Measurements from ENCODE around the gene CCL18. TPM values are rescaled to one million over a fixed set of nuclear protein-coding genes. Genes with fewer than 3 reads are reported as not detected.
"Not testable (repeated sequence)": the region's sequence is repeated elsewhere in the genome, so short reads cannot be mapped to it uniquely, and the experiment has no call there.

The CCL18 gene
- polyA plus RNA-seq, 1 of the 3 experiments (the other 2 are of a cell fraction), result not detected

DNA sequence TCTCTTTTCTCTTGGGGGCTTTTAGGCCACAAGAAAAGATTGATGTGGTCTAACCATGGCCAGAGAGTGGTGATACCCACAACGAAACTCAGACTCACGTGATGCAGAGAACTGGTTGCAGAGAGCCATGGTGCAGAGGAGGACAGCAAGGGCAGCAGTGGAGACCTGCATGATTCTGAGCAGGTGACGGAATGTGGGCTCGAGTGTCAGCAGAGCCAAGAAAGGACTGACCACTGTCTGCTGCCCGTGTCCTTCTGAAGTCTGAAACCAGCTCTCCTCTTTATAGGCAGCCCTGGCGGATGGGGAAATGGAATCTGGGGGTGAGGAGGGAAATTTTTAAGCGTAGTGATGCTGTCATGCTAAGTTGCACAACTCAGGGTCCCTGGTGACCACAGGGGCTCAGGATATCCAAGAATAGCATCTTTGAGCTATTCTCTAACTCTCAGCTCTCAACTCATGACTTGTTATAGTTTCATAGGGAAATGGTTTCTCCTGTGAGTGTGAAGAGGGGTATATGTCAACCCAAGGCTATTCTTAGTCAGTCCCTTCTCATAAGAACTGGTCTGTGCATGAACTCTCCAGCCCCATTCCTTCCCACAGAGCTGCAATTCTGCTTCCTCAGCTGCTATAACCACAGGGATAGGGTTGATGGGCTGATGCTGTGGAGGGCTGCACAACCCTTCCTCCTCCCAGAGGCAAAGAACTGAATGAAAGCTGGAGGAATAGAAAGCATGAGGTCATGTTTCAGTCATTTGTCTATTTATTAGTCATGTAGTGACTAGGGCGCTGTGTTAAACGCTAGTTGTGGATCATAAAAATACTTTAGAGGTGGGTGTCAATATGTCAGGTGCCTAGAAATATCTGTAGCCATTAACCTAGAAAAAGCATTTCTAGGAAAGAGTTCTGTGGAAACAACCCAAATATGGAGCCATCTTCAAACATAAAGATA lies 26.1 kb downstream of the CCL18 start, which contains the start of gene CCL3:
CCL3 (minus strand) TSS at position 256 of the 949 bp plus-strand sequence; CDS start at position 171, 85 bp downstream.
- no peak within 1 kb of the TSS for H3K9ac ChIP-seq
- no peaks in the 10 kb centered on the region for H3K9me2 ChIP-seq
- ChIA-PET POLR2A (no interaction called here), CTCF (interaction anchor here (1.0 to 1.6 kb wide), 3 partner anchors 17 to 59 kb away, joined by 3 to 4 read pairs (median 3); no protein-coding TSS in a partner anchor)
- H3K4me2 ChIP-seq, result no peak within 1 kb of the TSS
- no peaks in the 10 kb centered on the region for H3K9me3 ChIP-seq
- H3F3A ChIP-seq (replicated peaks; ENCODE audit: insufficient read depth), result no peaks in the 10 kb centered on the region
- H3K4me3 ChIP-seq (ENCODE audit: low read depth in 2 of 2, low read length in 1 of 2), result no peak within 1 kb of the TSS
- H3K27ac ChIP-seq (ENCODE audit: low read depth in 2 of 2, low read length in 1 of 2), result no peak within 1 kb of the TSS
- TF ChIP-seq EP300 (IDR thresholded peaks at IDR 0.05; ENCODE audit: borderline replicate concordance in 1 of 2, low read depth in 1 of 2, low read length in 1 of 2) (no peak), RXRA (IDR thresholded peaks at IDR 0.05; ENCODE audit: borderline replicate concordance, low read depth) (no peak), EZH2phosphoT487 (IDR thresholded peaks at IDR 0.05; ENCODE audit: borderline replicate concordance, low read depth) (no peak), FOXM1 (IDR thresholded peaks at IDR 0.05; ENCODE audit: low read depth) (no peak), SIN3A (IDR thresholded peaks at IDR 0.05; ENCODE audit: borderline replicate concordance, low read depth, low read length) (no peak), SMC3 (IDR thresholded peaks at IDR 0.05; ENCODE audit: low read depth, low read length) (no peak), ELF1 (IDR thresholded peaks at IDR 0.05) (no peak), JUND (IDR thresholded peaks at IDR 0.05) (no peak), NRF1 (IDR thresholded peaks at IDR 0.05; ENCODE audit: low read depth, low read length) (no peak), GABPA (IDR thresholded peaks at IDR 0.05; ENCODE audit: low read depth) (no peak), USF1 (IDR thresholded peaks at IDR 0.05; ENCODE audit: borderline replicate concordance, low read depth) (no peak), RAD21 (IDR thresholded peaks at IDR 0.05; ENCODE audit: low read length) (no peak), TEAD4 (IDR thresholded peaks at IDR 0.05; ENCODE audit: borderline replicate concordance, insufficient read depth) (no peak), RCOR1 (IDR thresholded peaks at IDR 0.05; ENCODE audit: low read length) (no peak), TCF12 (IDR thresholded peaks at IDR 0.05) (no peak), GATA2 (CRISPR knock-in tag; IDR thresholded peaks at IDR 0.05) (no peak), MEF2A (IDR thresholded peaks at IDR 0.05; ENCODE audit: borderline replicate concordance, low read depth) (no peak)
- WGBS (ENCODE audit: low lambda C conversion rate), result 7% methylated on average over 9 of the region's 9 CpGs
- H3K27me3 ChIP-seq (ENCODE audit: insufficient read depth), result peaks cover 34% of the 10 kb centered on the region
- no peaks in the 10 kb centered on the region for H3K4me1 ChIP-seq (ENCODE audit: control insufficient read depth in 1 of 2, insufficient read depth in 2 of 2, low read depth in 1 of 2, low read length in 1 of 2)
- no peak for DNase-seq
- H4K20me1 ChIP-seq (ENCODE audit: insufficient read depth), result no peaks in the 10 kb centered on the region
- no peaks in the 10 kb centered on the region for H3K36me3 ChIP-seq (replicated peaks in 1 of 2; ENCODE audit: control insufficient read depth in 1 of 2, insufficient read depth in 2 of 2, low read length in 1 of 2)
- no peak within 1 kb of the TSS for H2AFZ ChIP-seq (ENCODE audit: low read depth)
- no peaks in the 10 kb centered on the region for H3K79me2 ChIP-seq (ENCODE audit: insufficient read depth)

DNA sequence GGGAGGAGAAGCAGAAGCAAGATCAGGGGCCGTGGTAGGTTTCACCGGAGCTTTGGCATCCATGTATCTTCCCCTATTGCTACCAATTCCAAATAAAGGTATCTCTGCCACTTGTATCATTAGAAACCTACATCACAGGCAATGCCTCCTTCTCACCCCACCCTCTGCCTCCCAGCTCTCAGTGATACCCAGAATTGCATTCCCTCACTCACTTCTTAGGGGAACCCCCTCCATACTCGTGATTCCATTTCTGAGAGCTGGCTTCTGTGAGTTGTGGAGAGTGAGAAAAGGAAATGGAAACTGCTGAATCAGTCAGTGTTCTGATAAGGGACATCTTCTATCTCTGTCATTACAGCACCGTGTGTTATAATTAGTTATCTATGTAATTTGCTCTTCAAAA lies 28.2 kb downstream of the CCL18 start:
- 6% methylated on average over 4 of the region's 4 CpGs for WGBS (ENCODE audit: low lambda C conversion rate)
- ChIA-PET CTCF (interaction anchor here (1.6 kb wide), 1 partner anchor 21 kb away, joined by 3 read pairs; no protein-coding TSS in a partner anchor), POLR2A (no interaction called here)
- Histone ChIP-seq H4K20me1 (ENCODE audit: insufficient read depth) (no peaks in the 10 kb centered on the region), H3K27me3 (ENCODE audit: insufficient read depth) (peaks cover 34% of the 10 kb centered on the region), H3K36me3 (replicated peaks in 1 of 2; ENCODE audit: control insufficient read depth in 1 of 2, insufficient read depth in 2 of 2, low read length in 1 of 2) (no peaks in the 10 kb centered on the region), H3K27ac (ENCODE audit: low read depth in 2 of 2, low read length in 1 of 2) (no peak overlapping the region), H3K9me2 (no peaks in the 10 kb centered on the region), H3K9ac (no peak overlapping the region), H2AFZ (ENCODE audit: low read depth) (no peak overlapping the region), H3K4me1 (ENCODE audit: control insufficient read depth in 1 of 2, insufficient read depth in 2 of 2, low read depth in 1 of 2, low read length in 1 of 2) (no peaks in the 10 kb centered on the region), H3K9me3 (no peaks in the 10 kb centered on the region), H3K79me2 (ENCODE audit: insufficient read depth) (no peaks in the 10 kb centered on the region), H3K4me3 (ENCODE audit: low read depth in 2 of 2, low read length in 1 of 2) (no peak overlapping the region), H3F3A (replicated peaks; ENCODE audit: insufficient read depth) (no peaks in the 10 kb centered on the region), H3K4me2 (no peak overlapping the region)
- TF ChIP-seq RFX5 (IDR thresholded peaks at IDR 0.05; ENCODE audit: low read length), result no peak
- TF ChIP-seq SIN3A (IDR thresholded peaks at IDR 0.05; ENCODE audit: borderline replicate concordance, low read depth, low read length), result no peak
- TF ChIP-seq RCOR1 (IDR thresholded peaks at IDR 0.05; ENCODE audit: low read length), result no peak
- no peak for TF ChIP-seq TEAD4 (IDR thresholded peaks at IDR 0.05; ENCODE audit: borderline replicate concordance, insufficient read depth)
- TF ChIP-seq YY1 (IDR thresholded peaks at IDR 0.05; ENCODE audit: low read depth), result no peak
- no peak for TF ChIP-seq FOSL2 (IDR thresholded peaks at IDR 0.05; ENCODE audit: borderline replicate concordance, low read depth)
- no peak for TF ChIP-seq SMC3 (IDR thresholded peaks at IDR 0.05; ENCODE audit: low read depth, low read length)
- TF ChIP-seq EZH2phosphoT487 (IDR thresholded peaks at IDR 0.05; ENCODE audit: borderline replicate concordance, low read depth), result no peak
- TF ChIP-seq ELF1 (IDR thresholded peaks at IDR 0.05), result no peak
- TF ChIP-seq CHD2 (IDR thresholded peaks at IDR 0.05; ENCODE audit: low read length, partially characterized antibody), result no peak
- no peak for TF ChIP-seq POLR2AphosphoS5 (IDR thresholded peaks at IDR 0.05; ENCODE audit: low read depth, low read length)
- DNase-seq, result no peak

GRCh38 chr17:36092715-36093114 lies 28.6 kb downstream of the CCL18 start:
- H3K27ac ChIP-seq (ENCODE audit: low read depth in 2 of 2, low read length in 1 of 2); H4K20me1 ChIP-seq (ENCODE audit: insufficient read depth); H3K36me3 ChIP-seq (replicated peaks in 1 of 2; ENCODE audit: control insufficient read depth in 1 of 2, insufficient read depth in 2 of 2, low read length in 1 of 2); H3K4me2 ChIP-seq; H3K9me2 ChIP-seq; CTCF ChIA-PET; H3F3A ChIP-seq (replicated peaks; ENCODE audit: insufficient read depth); H3K79me2 ChIP-seq (ENCODE audit: insufficient read depth); H3K9me3 ChIP-seq; H3K4me3 ChIP-seq (ENCODE audit: low read depth in 2 of 2, low read length in 1 of 2); DNase-seq; POLR2A ChIA-PET; H2AFZ ChIP-seq (ENCODE audit: low read depth); H3K9ac ChIP-seq; H3K4me1 ChIP-seq (ENCODE audit: control insufficient read depth in 1 of 2, insufficient read depth in 2 of 2, low read depth in 1 of 2, low read length in 1 of 2): not testable (repeated sequence)
- H3K27me3 ChIP-seq (ENCODE audit: insufficient read depth), result peaks cover 34% of the 10 kb centered on the region
- 33% methylated on average over 6 of the region's 6 CpGs for WGBS (ENCODE audit: low lambda C conversion rate)
